Fibroblast of pulmonary artery (primary cell): ENCODE data around the gene GRB10.
A peak's percentile ranks its signal among the peaks of the same experiment; 100 is the strongest.

Experiments
- DNase-seq: peaks from one replicate; pipeline ENCODE4 v3.0.0-alpha.2; 2010; ENCODE audit warnings: low read depth
- H3K4me3 ChIP-seq: replicated peaks from 2 replicates; pipeline ENCODE4 v1.5.1; 2011; ENCODE audit warnings: low read depth, mild to moderate bottlenecking, control low read depth, low read length, moderate library complexity
- TF ChIP-seq, protein P1 (sequence below): IDR thresholded peaks from 2 replicates; pipeline ENCODE4 v1.5.1; 2011; ENCODE audit warnings: mild to moderate bottlenecking, control low read depth, low read length, inconsistent platforms; ENCODE audit errors: missing control alignments

The GRB10 gene

DNA sequence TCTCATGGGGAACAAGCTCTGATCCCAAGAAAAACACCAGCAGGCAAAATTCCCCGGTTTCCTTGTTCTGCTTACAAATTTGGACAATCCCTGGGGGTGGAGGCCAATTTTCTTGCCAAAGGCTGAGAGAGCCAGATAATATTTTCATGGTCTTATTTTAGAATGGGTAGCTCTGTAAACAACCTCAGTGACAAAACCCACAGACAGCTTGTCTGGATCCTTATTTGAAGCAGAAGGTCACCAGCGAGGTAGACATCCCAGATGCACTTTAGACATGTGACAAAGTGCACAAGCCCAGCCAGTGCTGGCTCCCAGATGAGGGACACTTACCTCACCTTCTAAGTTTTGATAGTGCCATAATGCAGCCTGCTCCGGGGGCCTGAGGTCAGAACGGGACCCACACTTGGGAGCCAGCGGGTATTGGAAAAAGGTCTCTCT, 114.9 kb downstream of the GRB10 start:
- TF ChIP-seq, protein P1, sequence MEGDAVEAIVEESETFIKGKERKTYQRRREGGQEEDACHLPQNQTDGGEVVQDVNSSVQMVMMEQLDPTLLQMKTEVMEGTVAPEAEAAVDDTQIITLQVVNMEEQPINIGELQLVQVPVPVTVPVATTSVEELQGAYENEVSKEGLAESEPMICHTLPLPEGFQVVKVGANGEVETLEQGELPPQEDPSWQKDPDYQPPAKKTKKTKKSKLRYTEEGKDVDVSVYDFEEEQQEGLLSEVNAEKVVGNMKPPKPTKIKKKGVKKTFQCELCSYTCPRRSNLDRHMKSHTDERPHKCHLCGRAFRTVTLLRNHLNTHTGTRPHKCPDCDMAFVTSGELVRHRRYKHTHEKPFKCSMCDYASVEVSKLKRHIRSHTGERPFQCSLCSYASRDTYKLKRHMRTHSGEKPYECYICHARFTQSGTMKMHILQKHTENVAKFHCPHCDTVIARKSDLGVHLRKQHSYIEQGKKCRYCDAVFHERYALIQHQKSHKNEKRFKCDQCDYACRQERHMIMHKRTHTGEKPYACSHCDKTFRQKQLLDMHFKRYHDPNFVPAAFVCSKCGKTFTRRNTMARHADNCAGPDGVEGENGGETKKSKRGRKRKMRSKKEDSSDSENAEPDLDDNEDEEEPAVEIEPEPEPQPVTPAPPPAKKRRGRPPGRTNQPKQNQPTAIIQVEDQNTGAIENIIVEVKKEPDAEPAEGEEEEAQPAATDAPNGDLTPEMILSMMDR = no peak
- H3K4me3 ChIP-seq = no peak overlapping the region
- peak; percentile 49 for DNase-seq

DNA sequence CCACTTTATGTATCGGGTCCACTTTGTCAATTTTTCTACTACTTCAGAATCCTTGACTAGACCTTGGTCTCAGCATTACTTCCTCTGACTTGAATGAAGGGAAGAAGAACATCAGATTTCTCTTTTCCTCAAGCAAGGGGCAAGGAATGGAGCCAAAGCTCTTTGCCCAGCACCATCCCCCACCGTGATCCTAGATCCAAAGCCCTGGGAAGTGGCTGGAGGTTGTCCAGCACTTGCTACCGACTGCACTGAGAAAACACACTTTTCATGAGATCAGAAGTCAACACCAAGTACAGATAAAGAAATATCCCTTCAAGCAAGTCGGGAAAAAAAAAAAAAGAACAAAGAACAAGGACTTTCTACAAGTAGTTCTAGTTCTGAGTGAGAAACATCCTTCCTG, 115.4 kb downstream of the GRB10 start:
- peak; percentile 60 for DNase-seq
- no peak overlapping the region for H3K4me3 ChIP-seq
- TF ChIP-seq, protein P1 = no peak

DNA sequence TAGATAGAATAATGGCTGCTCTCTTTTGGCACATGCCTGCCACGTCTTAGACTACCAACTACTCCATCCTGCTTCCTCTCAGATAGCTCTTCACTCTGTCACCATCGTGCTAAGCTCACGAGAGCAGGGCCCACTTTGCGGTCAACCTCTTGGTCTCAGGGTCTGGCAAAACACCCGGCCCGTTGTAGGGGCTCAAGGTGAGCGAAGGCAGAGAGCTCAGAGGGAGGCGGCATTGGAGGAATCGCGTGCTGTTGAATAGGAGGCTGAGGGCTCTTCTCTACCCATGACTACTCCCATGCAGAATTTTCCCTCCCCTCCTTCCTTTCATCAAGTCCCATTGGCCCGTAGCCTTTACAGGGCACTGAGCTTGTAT, 116.6 kb downstream of the GRB10 start:
- DNase-seq = no peak
- no peak overlapping the region for H3K4me3 ChIP-seq

DNA sequence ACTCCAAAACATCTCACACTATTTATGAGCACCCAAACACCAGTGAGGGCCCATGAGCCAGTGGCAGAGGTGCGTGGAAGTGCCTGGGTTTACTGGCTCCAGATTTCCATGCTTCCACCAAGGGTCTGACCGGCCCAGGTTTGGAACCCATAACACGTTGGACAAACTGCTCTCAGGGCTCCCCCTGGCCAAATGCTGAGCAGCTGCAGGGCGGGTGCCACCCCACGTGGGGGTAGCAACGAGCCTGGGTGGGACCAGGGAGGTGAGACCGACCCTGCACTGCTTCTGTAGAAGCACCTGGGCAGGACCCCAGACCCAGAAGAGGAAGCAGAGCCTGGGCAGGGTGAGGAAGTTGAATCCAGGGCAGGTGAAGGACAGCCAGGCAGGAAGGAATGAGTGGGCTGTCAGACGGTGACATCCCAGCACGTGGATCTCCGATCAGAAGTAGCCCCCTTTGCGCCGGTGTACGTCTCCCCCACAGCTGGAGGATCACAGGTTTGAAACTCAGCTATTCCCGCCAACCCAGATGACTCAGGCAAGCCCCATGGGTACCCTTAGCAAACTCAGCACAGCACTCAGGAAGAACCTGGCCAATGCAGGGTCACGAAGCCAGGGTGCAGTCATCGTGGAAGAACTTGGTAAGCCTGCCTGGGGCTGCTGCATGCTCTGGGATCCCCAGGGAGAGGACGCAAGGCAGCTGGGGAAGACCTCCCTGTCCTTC, 117.1 kb downstream of the GRB10 start:
- H3K4me3 ChIP-seq = no peak overlapping the region
- TF ChIP-seq, protein P1 = no peak
- peak; percentile 13 for DNase-seq

More for the DNA sequence above, 116.6 kb downstream of the GRB10 start:
- TF ChIP-seq, protein P1 = no peak

DNA sequence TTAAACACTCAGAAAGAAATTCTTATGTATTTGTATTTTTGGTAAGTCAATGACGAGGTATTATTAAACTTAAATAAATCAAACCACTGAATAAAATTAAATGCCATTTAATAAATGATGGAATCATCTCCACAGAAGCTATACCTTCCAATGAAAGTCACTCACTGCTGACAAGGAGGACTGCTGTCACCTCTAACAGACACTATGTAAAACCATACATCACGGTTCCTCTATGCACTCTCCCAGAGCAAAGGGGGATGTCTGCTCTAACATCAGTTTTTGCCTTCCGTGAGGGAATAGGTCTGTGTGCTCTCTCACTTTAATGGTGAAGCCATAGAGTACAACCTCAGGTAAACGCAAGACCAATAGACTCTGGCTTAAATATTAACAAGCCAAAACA, 117.8 kb downstream of the GRB10 start:
- DNase-seq = no peak
- TF ChIP-seq, protein P1 = no peak
- H3K4me3 ChIP-seq = no peak overlapping the region

DNA sequence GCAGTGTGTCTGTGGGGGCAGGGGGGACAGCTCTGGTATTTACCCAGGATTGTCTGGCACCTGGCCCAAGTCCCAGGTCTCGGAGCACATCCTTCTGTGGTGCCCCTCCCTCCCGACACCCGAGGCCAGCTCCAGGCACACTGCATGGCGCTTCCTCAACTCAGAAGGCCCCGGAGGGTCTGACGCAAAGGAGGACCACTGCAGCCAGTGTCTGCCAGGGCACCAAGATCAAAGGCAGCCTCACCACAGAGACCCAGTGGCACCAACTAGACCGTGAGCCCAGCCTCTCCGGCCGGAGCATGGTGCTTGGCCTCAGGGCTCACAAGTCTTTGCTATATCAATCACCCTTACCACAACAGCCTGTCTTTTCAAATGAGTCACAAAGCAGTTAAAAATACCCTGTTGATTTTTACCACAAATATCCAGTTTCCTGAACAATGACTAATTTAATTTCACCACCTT, 118.2 kb downstream of the GRB10 start:
- no peak overlapping the region for H3K4me3 ChIP-seq
- peak; percentile 55 for DNase-seq

More for the DNA sequence above, 118.2 kb downstream of the GRB10 start:
- TF ChIP-seq, protein P1 = no peak
